Loucy (cell line): ENCODE measurements around the gene CCDC178.

ENCODE experiments used
- H2AFZ ChIP-seq: fragments of 200-600 bp; sonication (generic); 2 replicates; pipeline ENCODE4 v1.6.0; 2016; ENCODE audit warnings: antibody characterized with exemption, mild to moderate bottlenecking, low read length, moderate library complexity
- H3F3A ChIP-seq: fragments of 200-600 bp; 2 replicates; pipeline ENCODE4 v1.6.0; 2016; ENCODE audit warnings: antibody characterized with exemption, low read depth, mild to moderate bottlenecking
- H3K27me3 ChIP-seq: fragments of 200-600 bp; sonication (generic); 2 replicates; pipeline ENCODE4 v1.6.1; 2014; ENCODE audit warnings: low read length, mild to moderate bottlenecking; ENCODE audit not compliant: insufficient read depth, poor library complexity, severe bottlenecking
- H3K36me3 ChIP-seq: fragments of 200-600 bp; sonication (generic); 2 replicates; pipeline ENCODE4 v1.6.1; 2016; ENCODE audit warnings: low read length; ENCODE audit not compliant: insufficient read depth
- H3K4me1 ChIP-seq: fragments of 200-600 bp; sonication (generic); 2 replicates; pipeline ENCODE4 v1.5.1; 2014; ENCODE audit warnings: low read length, mild to moderate bottlenecking; ENCODE audit not compliant: insufficient read depth, poor library complexity, severe bottlenecking
- H3K4me2 ChIP-seq: fragments of 200-600 bp; sonication (generic); 2 replicates; pipeline ENCODE4 v1.6.0; 2014; ENCODE audit warnings: antibody characterized with exemption, low read length, low read depth, mild to moderate bottlenecking; ENCODE audit not compliant: poor library complexity, severe bottlenecking
- H3K4me3 ChIP-seq: fragments of 200-600 bp; sonication (generic); 2 replicates; pipeline ENCODE4 v1.5.1; 2014; ENCODE audit warnings: low read length, mild to moderate bottlenecking, mixed read lengths; ENCODE audit not compliant: poor library complexity, severe bottlenecking
- H3K79me2 ChIP-seq: fragments of 200-600 bp; sonication (generic); 2 replicates; pipeline ENCODE4 v1.6.1; 2014; ENCODE audit warnings: low read length; ENCODE audit not compliant: insufficient read depth
- H3K9ac ChIP-seq: fragments of 200-600 bp; sonication (generic); 2 replicates; pipeline ENCODE4 v1.6.0; 2014; ENCODE audit warnings: mild to moderate bottlenecking, low read depth, low read length, moderate library complexity; ENCODE audit not compliant: poor library complexity, severe bottlenecking
- H3K9me2 ChIP-seq: fragments of 200-600 bp; sonication (generic); replicated peaks from 2 replicates; pipeline ENCODE4 v1.6.1; 2016; ENCODE audit warnings: low read depth, low read length, mixed read lengths
- H3K9me3 ChIP-seq: fragments of 200-600 bp; sonication (generic); 2 replicates; pipeline ENCODE4 v1.6.1; 2014; ENCODE audit warnings: mild to moderate bottlenecking, antibody characterized with exemption, low read length, low read depth; ENCODE audit not compliant: insufficient read depth
- H4K20me1 ChIP-seq: fragments of 200-600 bp; sonication (generic); 2 replicates; pipeline ENCODE4 v1.6.0; 2014; ENCODE audit warnings: antibody characterized with exemption, low read length, mild to moderate bottlenecking; ENCODE audit not compliant: insufficient read depth, poor library complexity, severe bottlenecking
- EZH2phosphoT487 ChIP-seq: fragments of 200-600 bp; IDR thresholded peaks from 2 replicates; pipeline ENCODE4 v1.6.1; 2018; ENCODE audit warnings: antibody characterized with exemption, mild to moderate bottlenecking, moderate library complexity, borderline replicate concordance
- TF ChIP-seq, protein P1 (sequence below): fragments of 200-600 bp; sonication (generic); conservative IDR thresholded peaks from 2 replicates; pipeline ENCODE4 v1.5.1; 2014; ENCODE audit warnings: mild to moderate bottlenecking, antibody characterized with exemption, low read length

CCDC178 gene

DNA sequence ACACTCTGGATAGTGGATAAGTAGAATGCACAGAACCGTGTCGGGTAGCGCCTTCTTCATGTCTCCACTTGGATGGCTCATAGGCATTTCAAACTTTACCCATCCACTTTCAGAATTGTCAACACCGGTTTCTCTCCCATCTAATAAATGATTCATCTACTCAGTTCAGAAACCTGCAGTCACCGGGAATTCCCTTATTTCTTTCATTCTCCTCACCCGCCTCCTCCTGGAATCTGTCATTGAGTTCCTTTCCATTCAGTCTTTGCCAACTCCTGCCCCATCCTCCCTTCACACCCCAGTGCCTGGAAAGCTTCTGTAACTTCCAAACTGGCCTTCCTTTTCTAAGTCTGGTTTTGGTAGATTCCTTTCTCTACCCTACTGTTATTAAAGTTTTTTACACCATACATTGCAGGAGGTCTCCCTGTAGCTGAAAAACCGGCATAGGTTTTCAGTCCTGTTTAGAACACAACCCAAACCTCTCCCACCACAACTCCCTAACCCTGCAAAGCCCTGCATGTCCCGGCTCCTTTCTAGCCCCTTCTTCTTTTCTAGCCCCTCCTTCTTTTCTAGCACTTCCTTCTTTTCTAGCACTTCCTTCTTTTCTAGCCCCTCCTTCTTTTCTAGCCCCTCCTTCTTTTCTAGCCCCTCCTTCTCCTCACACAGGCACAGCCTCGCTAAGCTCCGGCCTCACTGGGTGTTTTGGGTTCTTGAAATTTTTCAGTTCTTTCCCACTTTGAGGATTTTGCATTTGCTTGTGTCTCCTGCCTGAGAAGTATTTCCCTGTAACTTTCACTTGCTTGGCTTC, 533.8 kb downstream of the CCDC178 start:
- no peak overlapping the region for H2AFZ ChIP-seq

DNA sequence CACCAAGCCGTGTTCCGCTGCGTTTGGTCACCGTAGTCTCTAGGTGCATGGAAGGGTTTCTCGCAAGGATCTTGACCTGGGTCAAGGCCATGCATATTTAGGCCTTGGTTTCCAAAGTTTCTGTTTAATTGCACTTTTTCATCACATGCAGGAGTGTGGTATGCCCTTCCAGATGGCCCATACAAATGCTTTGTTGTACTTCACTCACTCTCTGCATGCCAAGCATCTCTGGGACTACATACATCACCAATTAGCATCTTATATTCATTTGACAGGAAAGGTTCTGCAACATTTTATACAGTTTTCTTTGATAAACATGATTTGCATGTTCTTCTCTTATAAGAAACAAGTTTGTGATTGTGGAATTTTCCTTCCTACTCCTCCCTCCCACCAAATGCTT, 534.9 kb downstream of the CCDC178 start:
- Histone ChIP-seq H3K9ac (no peak overlapping the region), H3F3A (no peaks in the 10 kb centered on the region), H3K9me3 (no peaks in the 10 kb centered on the region), H2AFZ (no peak overlapping the region), H3K9me2 (no peaks in the 10 kb centered on the region), H4K20me1 (no peaks in the 10 kb centered on the region), H3K4me1 (no peaks in the 10 kb centered on the region), H3K27me3 (peaks cover under 1% of the 10 kb centered on the region), H3K36me3 (no peaks in the 10 kb centered on the region), H3K4me3 (no peak overlapping the region), H3K79me2 (no peaks in the 10 kb centered on the region), H3K4me2 (no peak overlapping the region)
- TF ChIP-seq EZH2phosphoT487, result no peak
- TF ChIP-seq, protein P1, sequence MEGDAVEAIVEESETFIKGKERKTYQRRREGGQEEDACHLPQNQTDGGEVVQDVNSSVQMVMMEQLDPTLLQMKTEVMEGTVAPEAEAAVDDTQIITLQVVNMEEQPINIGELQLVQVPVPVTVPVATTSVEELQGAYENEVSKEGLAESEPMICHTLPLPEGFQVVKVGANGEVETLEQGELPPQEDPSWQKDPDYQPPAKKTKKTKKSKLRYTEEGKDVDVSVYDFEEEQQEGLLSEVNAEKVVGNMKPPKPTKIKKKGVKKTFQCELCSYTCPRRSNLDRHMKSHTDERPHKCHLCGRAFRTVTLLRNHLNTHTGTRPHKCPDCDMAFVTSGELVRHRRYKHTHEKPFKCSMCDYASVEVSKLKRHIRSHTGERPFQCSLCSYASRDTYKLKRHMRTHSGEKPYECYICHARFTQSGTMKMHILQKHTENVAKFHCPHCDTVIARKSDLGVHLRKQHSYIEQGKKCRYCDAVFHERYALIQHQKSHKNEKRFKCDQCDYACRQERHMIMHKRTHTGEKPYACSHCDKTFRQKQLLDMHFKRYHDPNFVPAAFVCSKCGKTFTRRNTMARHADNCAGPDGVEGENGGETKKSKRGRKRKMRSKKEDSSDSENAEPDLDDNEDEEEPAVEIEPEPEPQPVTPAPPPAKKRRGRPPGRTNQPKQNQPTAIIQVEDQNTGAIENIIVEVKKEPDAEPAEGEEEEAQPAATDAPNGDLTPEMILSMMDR, result no peak

More for the DNA sequence above, 533.8 kb downstream of the CCDC178 start:
- H4K20me1 ChIP-seq, result no peaks in the 10 kb centered on the region
- no peaks in the 10 kb centered on the region for H3K9me2 ChIP-seq
- H3K9ac ChIP-seq, result no peak overlapping the region
- no peak overlapping the region for H3K4me3 ChIP-seq
- no peak for TF ChIP-seq EZH2phosphoT487
- TF ChIP-seq, protein P1, result no peak
- H3K9me3 ChIP-seq, result no peaks in the 10 kb centered on the region
- no peaks in the 10 kb centered on the region for H3K79me2 ChIP-seq
- H3K36me3 ChIP-seq, result no peaks in the 10 kb centered on the region
- H3F3A ChIP-seq, result no peaks in the 10 kb centered on the region
- peaks cover 10% of the 10 kb centered on the region for H3K27me3 ChIP-seq
- no peak overlapping the region for H3K4me2 ChIP-seq
- no peaks in the 10 kb centered on the region for H3K4me1 ChIP-seq

DNA sequence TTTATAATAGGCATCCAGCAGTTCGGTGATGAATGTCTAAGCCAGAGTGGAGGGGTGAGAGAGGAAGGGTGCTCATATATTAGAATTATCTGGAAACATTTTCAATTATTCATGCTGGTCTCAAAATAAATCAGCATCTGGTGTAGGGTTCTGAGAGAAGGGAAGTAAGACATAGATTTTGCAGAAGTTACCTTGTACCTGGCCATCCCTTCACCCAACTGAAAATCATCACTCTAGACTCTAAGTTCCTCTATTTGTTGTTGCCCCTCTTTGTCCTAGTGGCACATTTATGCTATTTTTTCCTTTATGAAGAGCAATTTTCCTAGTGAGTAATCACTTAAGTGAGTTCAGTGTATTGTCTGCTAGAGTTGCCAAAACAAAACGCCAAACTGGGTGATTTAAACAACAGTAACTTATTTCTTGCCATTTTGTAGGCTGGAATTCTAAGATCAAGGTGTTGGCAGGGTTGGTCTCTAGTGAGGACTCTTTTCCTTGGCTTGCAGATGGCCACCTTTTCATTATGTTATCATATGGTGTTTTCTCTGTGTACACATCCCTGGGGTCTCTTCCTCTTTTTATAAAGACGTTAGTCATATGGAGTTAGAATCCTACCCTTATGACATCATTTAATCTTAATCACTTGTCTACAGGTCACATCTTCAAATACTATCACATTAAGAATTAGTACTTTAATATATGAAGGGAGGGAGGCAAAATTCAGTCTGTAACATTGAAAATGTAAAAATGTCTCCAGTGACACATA, 537.8 kb downstream of the CCDC178 start:
- H3K9me2 ChIP-seq, result no peaks in the 10 kb centered on the region
- H3K9ac ChIP-seq, result no peak overlapping the region
- no peaks in the 10 kb centered on the region for H3K79me2 ChIP-seq
- H4K20me1 ChIP-seq, result no peaks in the 10 kb centered on the region
- H3K9me3 ChIP-seq, result no peaks in the 10 kb centered on the region
- no peaks in the 10 kb centered on the region for H3K36me3 ChIP-seq
- H2AFZ ChIP-seq, result no peak overlapping the region
- H3K4me1 ChIP-seq, result no peaks in the 10 kb centered on the region
- H3K27me3 ChIP-seq, result no peaks in the 10 kb centered on the region
- no peak overlapping the region for H3K4me2 ChIP-seq
- no peak for TF ChIP-seq EZH2phosphoT487
- TF ChIP-seq, protein P1, result no peak
- H3K4me3 ChIP-seq, result no peak overlapping the region
- H3F3A ChIP-seq, result no peaks in the 10 kb centered on the region
